ENCODE data around the gene TCERG1L.

The TCERG1L gene

GRCh38 chr10:131058799-131059198 is 252.7 kb downstream of the TCERG1L start:
- no peaks in the 10 kb centered on the region for H4K20me1 ChIP-seq (ENCODE audit: low read depth, low read length)
- H3F3A ChIP-seq (ENCODE audit: insufficient read depth): no peaks in the 10 kb centered on the region
- no peaks in the 10 kb centered on the region for H3K9me2 ChIP-seq (replicated peaks; ENCODE audit: insufficient read depth, low read length)
- no peak for TF ChIP-seq EZH2phosphoT487 (conservative IDR thresholded peaks at IDR 0.05; ENCODE audit: low read length)
- no peaks in the 10 kb centered on the region for H3K36me3 ChIP-seq (ENCODE audit: low read length)
- no peaks in the 10 kb centered on the region for H3K9me3 ChIP-seq (ENCODE audit: insufficient read depth, low read length)
- H3K4me3 ChIP-seq (ENCODE audit: insufficient read depth, low read length, poor library complexity, severe bottlenecking): no peak overlapping the region
- H3K27ac ChIP-seq (ENCODE audit: low read depth, low read length): no peak overlapping the region
- H2AFZ ChIP-seq (ENCODE audit: low read depth, low read length, severe bottlenecking): no peak overlapping the region
- no peaks in the 10 kb centered on the region for H3K27me3 ChIP-seq (ENCODE audit: low read length)
- no peaks in the 10 kb centered on the region for H3K79me2 ChIP-seq (ENCODE audit: insufficient read depth, low read length)
- no peak overlapping the region for H3K4me2 ChIP-seq (ENCODE audit: low read depth, low read length, poor library complexity, severe bottlenecking)
- no peak overlapping the region for H3K9ac ChIP-seq (ENCODE audit: low read length)

DNA sequence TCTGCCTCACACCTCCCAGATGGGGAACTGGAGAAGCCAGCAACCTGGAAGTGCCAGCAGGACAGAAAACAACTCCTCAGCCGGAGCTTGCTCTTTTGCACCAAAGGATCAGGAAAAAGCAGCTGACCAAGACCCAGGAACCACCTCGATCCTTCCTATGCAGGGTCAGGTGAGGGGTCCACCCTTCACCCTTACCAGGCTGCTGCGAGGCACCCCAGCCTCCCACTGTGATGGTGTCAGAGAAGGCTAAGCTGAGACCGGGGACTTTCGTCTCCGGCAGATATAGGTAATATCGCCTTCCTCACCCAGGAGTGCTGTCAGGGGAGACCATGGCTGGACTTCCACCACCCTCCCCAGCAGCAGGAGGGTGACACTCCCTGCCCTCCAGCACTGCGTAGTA is 254.7 kb downstream of the TCERG1L start:
- no peaks in the 10 kb centered on the region for H3K27me3 ChIP-seq (ENCODE audit: low read length)
- no peak overlapping the region for H3K27ac ChIP-seq (ENCODE audit: low read depth, low read length)
- no peaks in the 10 kb centered on the region for H3K9me3 ChIP-seq (ENCODE audit: insufficient read depth, low read length)
- H2AFZ ChIP-seq (ENCODE audit: low read depth, low read length, severe bottlenecking): no peak overlapping the region
- no peak overlapping the region for H3K4me2 ChIP-seq (ENCODE audit: low read depth, low read length, poor library complexity, severe bottlenecking)
- H3K9ac ChIP-seq (ENCODE audit: low read length): no peak overlapping the region
- H4K20me1 ChIP-seq (ENCODE audit: low read depth, low read length): no peaks in the 10 kb centered on the region
- no peak for TF ChIP-seq EZH2phosphoT487 (conservative IDR thresholded peaks at IDR 0.05; ENCODE audit: low read length)
- no peak for TF ChIP-seq CTCF (IDR thresholded peaks at IDR 0.05; ENCODE audit: insufficient read depth, low read length, poor library complexity, severe bottlenecking)
- no peaks in the 10 kb centered on the region for H3K9me2 ChIP-seq (replicated peaks; ENCODE audit: insufficient read depth, low read length)
- H3F3A ChIP-seq (ENCODE audit: insufficient read depth): no peaks in the 10 kb centered on the region
- no peaks in the 10 kb centered on the region for H3K79me2 ChIP-seq (ENCODE audit: insufficient read depth, low read length)
- no peaks in the 10 kb centered on the region for H3K36me3 ChIP-seq (ENCODE audit: low read length)
- no peak overlapping the region for H3K4me3 ChIP-seq (ENCODE audit: insufficient read depth, low read length, poor library complexity, severe bottlenecking)

DNA sequence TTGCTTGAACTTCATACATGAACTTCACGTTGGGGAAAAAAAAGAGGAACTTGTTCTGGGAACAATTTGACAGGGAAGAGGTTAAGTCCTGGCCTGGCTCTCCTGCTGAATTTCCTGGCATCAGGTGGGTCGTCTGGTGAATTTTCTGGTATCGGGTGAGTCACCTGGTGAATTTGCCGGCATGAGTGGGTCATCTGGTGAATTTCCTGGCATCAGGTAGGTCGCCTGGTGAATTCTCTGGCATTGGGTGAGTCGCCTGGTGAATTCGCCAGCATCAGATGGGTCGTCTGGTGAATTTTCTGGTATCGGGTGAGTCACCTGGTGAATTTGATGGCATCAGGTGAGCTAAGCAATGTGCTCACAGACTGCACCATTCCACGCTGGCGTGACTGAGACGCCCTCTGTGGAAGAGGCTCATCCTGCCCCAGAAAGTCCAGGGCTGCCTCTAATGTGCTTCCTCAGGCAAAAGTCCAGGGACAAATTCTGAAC is 255.4 kb downstream of the TCERG1L start:
- Histone ChIP-seq H3K4me3 (ENCODE audit: insufficient read depth, low read length, poor library complexity, severe bottlenecking) (no peak overlapping the region), H2AFZ (ENCODE audit: low read depth, low read length, severe bottlenecking) (no peak overlapping the region), H3K36me3 (ENCODE audit: low read length) (no peaks in the 10 kb centered on the region), H4K20me1 (ENCODE audit: low read depth, low read length) (no peaks in the 10 kb centered on the region), H3F3A (ENCODE audit: insufficient read depth) (no peaks in the 10 kb centered on the region), H3K9ac (ENCODE audit: low read length) (no peak overlapping the region), H3K4me2 (ENCODE audit: low read depth, low read length, poor library complexity, severe bottlenecking) (no peak overlapping the region), H3K9me2 (replicated peaks; ENCODE audit: insufficient read depth, low read length) (no peaks in the 10 kb centered on the region), H3K27ac (ENCODE audit: low read depth, low read length) (no peak overlapping the region), H3K27me3 (ENCODE audit: low read length) (no peaks in the 10 kb centered on the region), H3K79me2 (ENCODE audit: insufficient read depth, low read length) (no peaks in the 10 kb centered on the region), H3K9me3 (ENCODE audit: insufficient read depth, low read length) (no peaks in the 10 kb centered on the region)
- TF ChIP-seq CTCF (IDR thresholded peaks at IDR 0.05; ENCODE audit: insufficient read depth, low read length, poor library complexity, severe bottlenecking): no peak
- no peak for TF ChIP-seq EZH2phosphoT487 (conservative IDR thresholded peaks at IDR 0.05; ENCODE audit: low read length)

DNA sequence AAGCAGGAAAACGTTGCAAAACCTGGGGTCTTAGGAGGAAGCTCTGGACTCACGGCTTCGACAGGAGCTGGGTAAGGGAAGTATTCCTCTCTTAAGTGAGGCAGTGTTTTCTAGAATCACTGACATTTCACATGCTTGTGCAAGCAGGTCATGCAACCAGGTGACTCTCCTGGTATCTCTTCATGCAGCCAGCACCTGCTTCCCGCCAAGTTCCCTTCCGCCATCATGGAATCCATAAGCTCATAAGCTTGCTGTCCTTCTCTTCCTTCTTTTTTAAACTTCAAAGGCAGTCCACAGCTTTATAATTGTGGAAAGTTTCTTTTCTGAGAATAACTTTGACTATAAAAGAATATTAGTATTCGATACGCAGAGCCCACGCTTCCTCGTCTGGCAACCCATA is 256.1 kb downstream of the TCERG1L start:
- H3K9me2 ChIP-seq (replicated peaks; ENCODE audit: insufficient read depth, low read length): no peaks in the 10 kb centered on the region
- H3K27ac ChIP-seq (ENCODE audit: low read depth, low read length): no peak overlapping the region
- no peak overlapping the region for H2AFZ ChIP-seq (ENCODE audit: low read depth, low read length, severe bottlenecking)
- H3K36me3 ChIP-seq (ENCODE audit: low read length): no peaks in the 10 kb centered on the region
- H3K9me3 ChIP-seq (ENCODE audit: insufficient read depth, low read length): no peaks in the 10 kb centered on the region
- H3F3A ChIP-seq (ENCODE audit: insufficient read depth): no peaks in the 10 kb centered on the region
- TF ChIP-seq EZH2phosphoT487 (conservative IDR thresholded peaks at IDR 0.05; ENCODE audit: low read length) (no peak), CTCF (IDR thresholded peaks at IDR 0.05; ENCODE audit: insufficient read depth, low read length, poor library complexity, severe bottlenecking) (no peak)
- H3K4me3 ChIP-seq (ENCODE audit: insufficient read depth, low read length, poor library complexity, severe bottlenecking): no peak overlapping the region
- no peaks in the 10 kb centered on the region for H3K79me2 ChIP-seq (ENCODE audit: insufficient read depth, low read length)
- no peaks in the 10 kb centered on the region for H3K27me3 ChIP-seq (ENCODE audit: low read length)
- no peak overlapping the region for H3K4me2 ChIP-seq (ENCODE audit: low read depth, low read length, poor library complexity, severe bottlenecking)
- no peaks in the 10 kb centered on the region for H4K20me1 ChIP-seq (ENCODE audit: low read depth, low read length)
- no peak overlapping the region for H3K9ac ChIP-seq (ENCODE audit: low read length)

All from SU-DHL-6 (cell line).